Ovary (tissue), 9 donors: ENCODE data around the gene GIMAP8. TPM values are rescaled to one million over a fixed set of nuclear protein-coding genes. Genes with fewer than 3 reads are reported as not detected.

Experiments used
- DNase-seq, 5 donors: peaks; one replicate each; pipeline ENCODE4 v3.0.0-alpha.2; 2019 to 2020
- H3K27ac ChIP-seq, 2 donors: fragments of 200-600 bp; one replicate each; pipeline versions ENCODE4 v1.5.1 to v1.8.0; 2019 to 2022
- H3K27me3 ChIP-seq: fragments of 200-600 bp; one replicate; pipeline ENCODE4 v1.8.0; 2022
- H3K36me3 ChIP-seq: fragments of 200-600 bp; sonication (generic); one replicate; pipeline ENCODE4 v1.5.1; 2019
- H3K4me1 ChIP-seq: one replicate; pipeline ENCODE4 v1.8.1; 2013; ENCODE audit warnings: mild to moderate bottlenecking, moderate library complexity; ENCODE audit not compliant: insufficient read depth
- H3K4me3 ChIP-seq: fragments of 200-600 bp; sonication (generic); one replicate; pipeline ENCODE4 v1.5.1; 2017
- H3K9me3 ChIP-seq, 2 donors: fragments of 200-600 bp in 1 of 2; sonication (generic) in 1 of 2; one replicate each; pipeline versions ENCODE4 v1.5.1 to v1.8.1; 2013 to 2019; ENCODE audit warnings: mild to moderate bottlenecking in 1 of 2, moderate library complexity in 1 of 2
- CTCF ChIP-seq, 3 donors: fragments of 450-650 bp in 2 of 3; fragments of 200-600 bp in 1 of 3; IDR thresholded peaks; one replicate each; pipeline versions ENCODE4 v1.5.1 to v1.8.0; 2016 to 2022; ENCODE audit warnings: antibody characterized with exemption in 3 of 3, mild to moderate bottlenecking in 1 of 3
- EP300 ChIP-seq: sonication (generic); formaldehyde crosslinking; IDR thresholded peaks from one replicate; pipeline ENCODE4 v1.6.1; 2017; ENCODE audit warnings: antibody characterized with exemption
- POLR2A ChIP-seq: fragments of 450-650 bp; IDR thresholded peaks from one replicate; pipeline ENCODE4 v1.6.1; 2017; ENCODE audit warnings: antibody characterized with exemption, mild to moderate bottlenecking, moderate library complexity
- WGBS, 3 donors: extraction: QIAGEN DNeasy Blood & Tissue Kit in 1 of 3; methylation state at CpG; one replicate each; pipeline versions ENCODE4 v1.1.5 to v1.1.7; 2013 to 2017; 5-methylcytosine and 5-hydroxymethylcytosine counted together
- intact Hi-C, 4 donors: fragments of 100-400 bp; cut with DNase I; formaldehyde crosslinking; loops; one replicate each; pipeline versions ENCODE4 v1.11.0 to v1.15.1; 2022 to 2023
- polyA plus RNA-seq, 2 donors: library from polyadenylated mRNA; stranded (reverse); fragments of 200-250 nt in 1 of 2; fragments of 350-450 nt in 1 of 2; fragmentation: Illumina TruSeq in 1 of 2; extraction: RNeasy Lipid Tissue Mini Kit (QIAGEN cat#74804) in 1 of 2; gene quantifications; one replicate each; pipeline ENCODE4 v1.2.3, GENCODE V29; 2013 to 2014
- total RNA-seq, 7 donors: library from RNA; depleted of rRNA in 2 of 7; stranded (reverse); fragments of >200 nt in 2 of 7; fragmentation: NEBNext Ultra II Directional in 3 of 7; extraction: Animal tissue kit (Norgen Biotek cat#: 25700) in 3 of 7; gene quantifications; one replicate each; pipeline versions ENCODE4 v1.1.0 to v1.2.4, GENCODE V29; 2016 to 2023
- donor health status: DM: no; HTN: no; CAD: no; lungs with moderate emphysema.
- donor health status: DM: no; HTN: no; CAD: no.
- donor health status: Bipolar disorder and iron deficiency.
- donor health status: DM: yes; HTN: yes; CAD: no.
- donor health status: DM: no; HTN: no; CAD: no.
- donor health status: DM: yes; HTN: yes; CAD: no.

The GIMAP8 gene
- total and polyA plus RNA-seq, 9 donors = 2.1 to 22.8 (median 6.9) TPM

- no peaks in the 10 kb centered on the region for H3K4me1 ChIP-seq
- H3K4me3 ChIP-seq = peak within 1 kb of the TSS; percentile 10
- intact Hi-C loops = no loop called here
- WGBS, 3 donors = 61 to 74% (median 65%) methylated on average over 3 of the region's 3 CpGs
- no peaks in the 10 kb centered on the region for H3K27me3 ChIP-seq
- no peak for DNase-seq
- H3K36me3 ChIP-seq = no peaks in the 10 kb centered on the region
- peaks cover 0 to 3% of the 10 kb centered on the region in 2 donors for H3K9me3 ChIP-seq
- H3K27ac ChIP-seq = no peak within 1 kb of the TSS
- TF ChIP-seq CTCF (IDR thresholded peaks at IDR 0.05) (no peak), EP300 (no peak), POLR2A (no peak)
Measured at GRCh38 chr7:150514748-150515222, 64.4 kb downstream of the GIMAP8 start, which contains the start of gene GIMAP7. GIMAP7 (plus strand) TSS chr7:150514872; CDS start chr7:150519975, 5,103 bp downstream.

DNA sequence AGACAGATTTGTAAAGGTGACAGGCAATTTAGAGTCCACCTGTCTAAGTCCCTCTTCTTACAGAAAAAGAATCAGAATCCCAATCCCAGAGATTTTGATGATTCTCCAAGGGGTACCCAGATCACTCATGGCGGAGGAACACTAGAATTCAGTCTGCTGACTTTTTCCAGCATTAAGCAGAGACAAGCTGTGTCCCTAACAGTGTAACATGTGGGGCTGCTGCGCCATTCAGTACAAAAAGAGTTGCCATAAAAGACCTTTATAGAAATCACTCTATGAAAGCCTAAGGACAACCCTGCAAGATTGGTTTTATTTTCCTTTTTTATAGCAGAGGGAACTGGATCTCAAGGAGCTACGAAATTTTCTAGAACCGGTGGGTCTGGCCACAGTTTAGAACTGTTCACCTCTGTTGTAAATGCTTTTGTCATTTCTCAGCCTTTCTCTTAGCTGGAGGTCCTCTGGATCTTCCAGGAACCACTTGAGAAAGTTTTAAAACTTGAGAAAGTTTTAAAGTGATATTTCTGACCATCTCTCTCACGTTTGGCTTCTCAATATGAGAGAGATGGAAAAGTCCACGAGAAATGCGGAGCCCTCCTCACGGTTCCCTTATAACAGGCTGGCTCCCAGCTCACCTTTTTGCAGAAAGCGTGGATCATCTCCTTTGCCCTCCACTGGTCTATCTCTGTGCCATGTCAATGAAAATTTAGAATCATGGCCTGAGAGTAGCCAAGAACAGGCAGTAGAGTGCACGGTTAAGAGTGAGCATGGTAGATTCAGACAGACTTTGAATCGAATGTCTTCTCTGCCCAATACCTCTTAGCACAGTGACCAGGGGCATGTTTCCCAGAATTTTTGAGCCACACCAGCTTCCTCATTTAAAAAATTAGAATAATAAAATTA is 65.1 kb downstream of the GIMAP8 start:
- Histone ChIP-seq H3K27me3 (no peaks in the 10 kb centered on the region), H3K4me1 (no peaks in the 10 kb centered on the region), H3K4me3 (peak overlapping the region; percentile 10), H3K36me3 (no peaks in the 10 kb centered on the region), H3K27ac (no peak overlapping the region), H3K9me3 (no peaks in the 10 kb centered on the region)
- 76 to 78% (median 77%) methylated on average over 11 of the region's 11 CpGs for WGBS, 3 donors
- DNase-seq = no peak
- intact Hi-C loops = no loop called here
- TF ChIP-seq EP300 (no peak), CTCF (IDR thresholded peaks at IDR 0.05) (no peak), POLR2A (no peak)

GRCh38 chr7:150516956-150517745 is 66.7 kb downstream of the GIMAP8 start:
- Histone ChIP-seq H3K36me3 (no peaks in the 10 kb centered on the region), H3K9me3 (no peaks in the 10 kb centered on the region), H3K4me1 (no peaks in the 10 kb centered on the region), H3K4me3 (no peak overlapping the region), H3K27ac (no peak overlapping the region), H3K27me3 (no peaks in the 10 kb centered on the region)
- no peak for TF ChIP-seq CTCF (IDR thresholded peaks at IDR 0.05)
- no peak for TF ChIP-seq POLR2A
- TF ChIP-seq EP300 = no peak
- no peak for DNase-seq
- intact Hi-C loops = no loop called here
- WGBS, 3 donors = 63 to 70% (median 69%) methylated on average over 1 of the region's 1 CpG

GRCh38 chr7:150519310-150519709 is 68.9 kb downstream of the GIMAP8 start:
- Histone ChIP-seq H3K27me3 (no peaks in the 10 kb centered on the region), H3K4me3 (no peak overlapping the region), H3K9me3 (no peaks in the 10 kb centered on the region), H3K36me3 (no peaks in the 10 kb centered on the region), H3K4me1 (no peaks in the 10 kb centered on the region), H3K27ac (no peak overlapping the region)
- no peak for DNase-seq
- TF ChIP-seq EP300 (no peak), CTCF (IDR thresholded peaks at IDR 0.05) (no peak), POLR2A (no peak)
- 43 to 89% (median 61%) methylated on average over 2 of the region's 2 CpGs for WGBS, 3 donors
- intact Hi-C loops = no loop called here
